ENCODE measurements around the gene FSCN2.

Gene FSCN2

GRCh38 chr17:81574643-81574956 is 46.4 kb downstream of the FSCN2 start:
- Histone ChIP-seq H4K8ac (ENCODE audit: low read depth, low read length) (no peak overlapping the region), H3K79me1 (ENCODE audit: low read length) (peaks cover 2% of the 10 kb centered on the region), H3K23ac (ENCODE audit: low read length) (no peak overlapping the region), H3K27ac (ENCODE audit: low read depth, low read length) (no peak overlapping the region), H3K4me1 (ENCODE audit: control insufficient read depth, low read depth, low read length) (no peaks in the 10 kb centered on the region), H2BK15ac (replicated peaks; ENCODE audit: low read depth) (no peak overlapping the region), H3K4ac (ENCODE audit: low read depth, low read length) (no peak overlapping the region), H2BK5ac (ENCODE audit: low read length) (no peak overlapping the region), H3K56ac (ENCODE audit: low read length) (no peak overlapping the region), H3K4me3 (ENCODE audit: low read length) (no peak overlapping the region), H3K79me2 (ENCODE audit: control insufficient read depth, insufficient read depth, low read length) (no peaks in the 10 kb centered on the region), H3K36me3 (ENCODE audit: control insufficient read depth, insufficient read depth, low read length) (peaks cover 24% of the 10 kb centered on the region), H4K5ac (ENCODE audit: low read length) (no peak overlapping the region), H3K18ac (ENCODE audit: low read length) (no peak overlapping the region), H2BK120ac (ENCODE audit: low read depth, low read length) (no peak overlapping the region), H3K9ac (ENCODE audit: low read length) (no peak overlapping the region), H3K4me2 (ENCODE audit: low read length) (no peak overlapping the region), H2AK5ac (ENCODE audit: low read length) (no peak overlapping the region), H3K27me3 (ENCODE audit: insufficient read depth, low read length, poor library complexity) (no peaks in the 10 kb centered on the region)
- WGBS (ENCODE audit: extremely low coverage, insufficient coverage, low lambda C conversion rate), result no CpG with 5 or more reads among the region's 8 CpGs
- no peak for DNase-seq

GRCh38 chr17:81575836-81576235 is 47.7 kb downstream of the FSCN2 start:
- Histone ChIP-seq H3K4me2 (ENCODE audit: low read length) (no peak overlapping the region), H3K56ac (ENCODE audit: low read length) (no peak overlapping the region), H3K4ac (ENCODE audit: low read depth, low read length) (no peak overlapping the region), H2BK5ac (ENCODE audit: low read length) (no peak overlapping the region), H3K27me3 (ENCODE audit: insufficient read depth, low read length, poor library complexity) (no peaks in the 10 kb centered on the region), H3K18ac (ENCODE audit: low read length) (no peak overlapping the region), H3K79me1 (ENCODE audit: low read length) (peaks cover 2% of the 10 kb centered on the region), H3K23ac (ENCODE audit: low read length) (no peak overlapping the region), H3K79me2 (ENCODE audit: control insufficient read depth, insufficient read depth, low read length) (no peaks in the 10 kb centered on the region), H2AK5ac (ENCODE audit: low read length) (no peak overlapping the region), H3K27ac (ENCODE audit: low read depth, low read length) (no peak overlapping the region), H3K9ac (ENCODE audit: low read length) (no peak overlapping the region), H3K4me3 (ENCODE audit: low read length) (no peak overlapping the region), H4K8ac (ENCODE audit: low read depth, low read length) (no peak overlapping the region), H4K5ac (ENCODE audit: low read length) (no peak overlapping the region), H3K36me3 (ENCODE audit: control insufficient read depth, insufficient read depth, low read length) (peaks cover 16% of the 10 kb centered on the region), H2BK15ac (replicated peaks; ENCODE audit: low read depth) (no peak overlapping the region), H2BK120ac (ENCODE audit: low read depth, low read length) (no peak overlapping the region), H3K4me1 (ENCODE audit: control insufficient read depth, low read depth, low read length) (no peaks in the 10 kb centered on the region)
- WGBS (ENCODE audit: extremely low coverage, insufficient coverage, low lambda C conversion rate), result no CpG with 5 or more reads among the region's 3 CpGs
- no peak for DNase-seq

GRCh38 chr17:81576621-81577277 is 48.6 kb downstream of the FSCN2 start:
- no peak overlapping the region for H3K4me3 ChIP-seq (ENCODE audit: low read length)
- WGBS (ENCODE audit: extremely low coverage, insufficient coverage, low lambda C conversion rate), result no CpG with 5 or more reads among the region's 17 CpGs

DNA sequence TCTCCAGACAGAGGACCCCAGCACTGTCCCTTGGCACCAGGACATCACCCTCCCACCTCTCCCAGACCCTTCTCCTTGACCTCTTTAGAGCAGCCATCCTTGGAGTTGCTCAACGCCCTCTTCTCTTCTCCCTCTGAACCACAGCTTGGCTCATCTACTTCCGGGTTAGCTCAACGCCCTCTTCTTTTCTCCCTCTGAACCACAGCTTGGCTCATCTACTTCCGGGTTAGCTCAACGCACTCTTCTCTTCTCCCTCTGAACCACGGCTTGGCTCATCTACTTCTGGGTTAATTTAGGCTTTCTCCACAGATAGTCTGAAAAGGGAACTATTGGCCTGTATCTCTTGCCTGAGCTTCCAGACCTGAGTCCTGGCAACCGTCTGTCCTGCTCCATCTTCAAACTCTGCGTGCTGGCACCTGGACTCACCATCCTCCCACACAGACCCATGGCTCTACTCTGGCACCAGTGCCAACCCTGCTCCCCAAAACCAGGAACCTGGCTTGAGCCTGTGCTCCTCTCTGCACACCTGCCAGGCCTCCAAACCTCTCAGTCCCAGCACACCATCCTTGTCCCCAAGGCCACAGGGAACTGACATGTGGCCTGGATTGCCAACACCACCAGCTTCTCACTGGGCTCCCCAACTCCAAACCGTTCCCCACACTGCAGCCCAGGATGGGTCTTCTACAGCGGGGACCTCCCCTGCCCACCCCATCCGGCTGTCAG is 49.3 kb downstream of the FSCN2 start:
- Histone ChIP-seq H3K9ac (ENCODE audit: low read length) (no peak overlapping the region), H3K4ac (ENCODE audit: low read depth, low read length) (no peak overlapping the region), H3K23ac (ENCODE audit: low read length) (no peak overlapping the region), H3K36me3 (ENCODE audit: control insufficient read depth, insufficient read depth, low read length) (peaks cover 10% of the 10 kb centered on the region), H2BK120ac (ENCODE audit: low read depth, low read length) (no peak overlapping the region), H2BK15ac (replicated peaks; ENCODE audit: low read depth) (no peak overlapping the region), H3K79me1 (ENCODE audit: low read length) (peaks cover 4% of the 10 kb centered on the region), H4K5ac (ENCODE audit: low read length) (no peak overlapping the region), H2AK5ac (ENCODE audit: low read length) (no peak overlapping the region), H3K18ac (ENCODE audit: low read length) (no peak overlapping the region), H2BK5ac (ENCODE audit: low read length) (no peak overlapping the region), H3K56ac (ENCODE audit: low read length) (no peak overlapping the region), H3K79me2 (ENCODE audit: control insufficient read depth, insufficient read depth, low read length) (no peaks in the 10 kb centered on the region), H3K27ac (ENCODE audit: low read depth, low read length) (no peak overlapping the region), H3K27me3 (ENCODE audit: insufficient read depth, low read length, poor library complexity) (no peaks in the 10 kb centered on the region), H4K8ac (ENCODE audit: low read depth, low read length) (no peak overlapping the region), H3K4me1 (ENCODE audit: control insufficient read depth, low read depth, low read length) (no peaks in the 10 kb centered on the region), H3K4me3 (ENCODE audit: low read length) (no peak overlapping the region), H3K4me2 (ENCODE audit: low read length) (no peak overlapping the region)
- WGBS (ENCODE audit: extremely low coverage, insufficient coverage, low lambda C conversion rate), result no CpG with 5 or more reads among the region's 11 CpGs
- no peak for DNase-seq

More at GRCh38 chr17:81576621-81577277, 48.6 kb downstream of the FSCN2 start:
- Histone ChIP-seq H3K79me1 (ENCODE audit: low read length) (peaks cover 4% of the 10 kb centered on the region), H2BK120ac (ENCODE audit: low read depth, low read length) (no peak overlapping the region), H3K27me3 (ENCODE audit: insufficient read depth, low read length, poor library complexity) (no peaks in the 10 kb centered on the region), H2BK5ac (ENCODE audit: low read length) (no peak overlapping the region), H3K36me3 (ENCODE audit: control insufficient read depth, insufficient read depth, low read length) (peaks cover 8% of the 10 kb centered on the region), H3K18ac (ENCODE audit: low read length) (no peak overlapping the region), H3K4me2 (ENCODE audit: low read length) (no peak overlapping the region), H2AK5ac (ENCODE audit: low read length) (no peak overlapping the region), H3K9ac (ENCODE audit: low read length) (no peak overlapping the region), H3K4me1 (ENCODE audit: control insufficient read depth, low read depth, low read length) (no peaks in the 10 kb centered on the region), H3K4ac (ENCODE audit: low read depth, low read length) (no peak overlapping the region), H3K79me2 (ENCODE audit: control insufficient read depth, insufficient read depth, low read length) (no peaks in the 10 kb centered on the region), H4K8ac (ENCODE audit: low read depth, low read length) (no peak overlapping the region), H3K56ac (ENCODE audit: low read length) (no peak overlapping the region), H3K23ac (ENCODE audit: low read length) (no peak overlapping the region), H3K27ac (ENCODE audit: low read depth, low read length) (no peak overlapping the region), H2BK15ac (replicated peaks; ENCODE audit: low read depth) (no peak overlapping the region), H4K5ac (ENCODE audit: low read length) (no peak overlapping the region)
- DNase-seq, result no peak

GRCh38 chr17:81578038-81578441 is 49.9 kb downstream of the FSCN2 start:
- Histone ChIP-seq H3K4me2 (ENCODE audit: low read length) (no peak overlapping the region), H4K5ac (ENCODE audit: low read length) (no peak overlapping the region), H2BK120ac (ENCODE audit: low read depth, low read length) (no peak overlapping the region), H2AK5ac (ENCODE audit: low read length) (no peak overlapping the region), H2BK5ac (ENCODE audit: low read length) (no peak overlapping the region), H3K56ac (ENCODE audit: low read length) (no peak overlapping the region), H3K4me1 (ENCODE audit: control insufficient read depth, low read depth, low read length) (no peaks in the 10 kb centered on the region), H3K18ac (ENCODE audit: low read length) (no peak overlapping the region), H3K27me3 (ENCODE audit: insufficient read depth, low read length, poor library complexity) (no peaks in the 10 kb centered on the region), H3K27ac (ENCODE audit: low read depth, low read length) (no peak overlapping the region), H2BK15ac (replicated peaks; ENCODE audit: low read depth) (no peak overlapping the region), H3K36me3 (ENCODE audit: control insufficient read depth, insufficient read depth, low read length) (peaks cover 13% of the 10 kb centered on the region), H4K8ac (ENCODE audit: low read depth, low read length) (no peak overlapping the region), H3K4me3 (ENCODE audit: low read length) (no peak overlapping the region), H3K9ac (ENCODE audit: low read length) (no peak overlapping the region), H3K79me2 (ENCODE audit: control insufficient read depth, insufficient read depth, low read length) (no peaks in the 10 kb centered on the region), H3K4ac (ENCODE audit: low read depth, low read length) (no peak overlapping the region), H3K23ac (ENCODE audit: low read length) (no peak overlapping the region), H3K79me1 (ENCODE audit: low read length) (peaks cover 4% of the 10 kb centered on the region)
- no CpG with 5 or more reads among the region's 10 CpGs for WGBS (ENCODE audit: extremely low coverage, insufficient coverage, low lambda C conversion rate)
- DNase-seq, result peak; percentile 64
